Common myeloid progenitor, CD34-positive (primary cell): ENCODE measurements around the gene A4GALT.

ENCODE experiments used
- CTCF ChIA-PET: fragments of 350-600 bp; sonication (Branson Sonifier 250); formaldehyde crosslinking; loops from one replicate; lab custom pipeline; 2021; ENCODE audit warnings: antibody characterized with exemption; lab: Charles Lee
- POLR2A ChIA-PET: fragments of 350-600 bp; sonication (Branson Sonifier 250); formaldehyde crosslinking; loops from one replicate; lab custom pipeline; 2021; ENCODE audit warnings: antibody characterized with exemption; lab: Charles Lee
- DNase-seq, 3 donors: peaks; one replicate each; pipeline versions ENCODE4 v3.0.0 to v3.0.0-alpha.2; 2013
- H3K27ac ChIP-seq, 2 experiments: 1 replicate in 1 of 2; 2 replicates in 1 of 2; pipeline ENCODE4 v1.7.0; 2013; ENCODE audit warnings: inconsistent platforms in 2 of 2, low read length in 2 of 2, mild to moderate bottlenecking in 2 of 2, low read depth in 1 of 2, moderate library complexity in 1 of 2; ENCODE audit not compliant: severe bottlenecking in 2 of 2, insufficient read depth in 1 of 2, poor library complexity in 1 of 2
- H3K27me3 ChIP-seq, 5 experiments: replicated peaks in 2 of 5; 1 replicate in 3 of 5; 2 replicates in 2 of 5; pipeline versions ENCODE4 v1.6.1 to v1.7.0; 2013; ENCODE audit warnings: low read length in 4 of 5, mild to moderate bottlenecking in 2 of 5, moderate library complexity in 2 of 5, inconsistent platforms in 1 of 5; ENCODE audit not compliant: insufficient read depth in 5 of 5, control insufficient read depth in 4 of 5
- H3K36me3 ChIP-seq, 4 experiments: 1 replicate in 2 of 4; 2 replicates in 2 of 4; pipeline versions ENCODE4 v1.6.1 to v1.7.0; 2013; ENCODE audit warnings: low read length in 3 of 4, control low read depth in 1 of 4, mild to moderate bottlenecking in 1 of 4; ENCODE audit not compliant: control insufficient read depth in 4 of 4, insufficient read depth in 4 of 4
- H3K4me1 ChIP-seq, 4 experiments: 1 replicate in 3 of 4; 2 replicates in 1 of 4; pipeline versions ENCODE4 v1.6.1 to v1.7.1; 2013; ENCODE audit warnings: low read length in 3 of 4, mild to moderate bottlenecking in 3 of 4, control low read depth in 1 of 4, inconsistent platforms in 1 of 4, moderate library complexity in 1 of 4; ENCODE audit not compliant: control insufficient read depth in 4 of 4, insufficient read depth in 4 of 4; ENCODE audit errors: control extremely low read depth in 1 of 4
- H3K4me3 ChIP-seq, 7 experiments: 1 replicate in 4 of 7; 2 replicates in 3 of 7; pipeline versions ENCODE4 v1.5.1 to v1.7.0; 2013; ENCODE audit warnings: mild to moderate bottlenecking in 7 of 7, low read length in 6 of 7, moderate library complexity in 6 of 7, inconsistent platforms in 2 of 7, low read depth in 2 of 7, control low read depth in 1 of 7; ENCODE audit not compliant: insufficient read depth in 4 of 7, control insufficient read depth in 1 of 7; ENCODE audit errors: extremely low read depth in 1 of 7
- H3K9me3 ChIP-seq, 5 experiments: 1 replicate in 4 of 5; 2 replicates in 1 of 5; pipeline versions ENCODE4 v1.6.1 to v1.7.1; 2013; ENCODE audit warnings: low read length in 4 of 5, mild to moderate bottlenecking in 2 of 5, inconsistent platforms in 1 of 5, low read depth in 1 of 5, moderate library complexity in 1 of 5; ENCODE audit not compliant: control insufficient read depth in 4 of 5, insufficient read depth in 2 of 5; ENCODE audit errors: control extremely low read depth in 1 of 5
- WGBS: methylation state at CpG from one replicate; pipeline ENCODE4 v1.1.5; 2013; ENCODE audit not compliant: insufficient coverage; 5-methylcytosine and 5-hydroxymethylcytosine counted together

Gene A4GALT

GRCh38 chr22:42699976-42700352 lies 20.7 kb downstream of the A4GALT start:
- no peak overlapping the region for H3K4me3 ChIP-seq
- CTCF ChIA-PET, result no interaction called here
- POLR2A ChIA-PET, result no interaction called here
- DNase-seq, result no peak
- H3K27ac ChIP-seq, result no peak overlapping the region
- WGBS, result 86% methylated on average over 10 of the region's 12 CpGs
- H3K36me3 ChIP-seq, result no peaks in the 10 kb centered on the region
- H3K4me1 ChIP-seq, result no peaks in the 10 kb centered on the region
- no peaks in the 10 kb centered on the region for H3K27me3 ChIP-seq
- no peaks in the 10 kb centered on the region for H3K9me3 ChIP-seq

DNA sequence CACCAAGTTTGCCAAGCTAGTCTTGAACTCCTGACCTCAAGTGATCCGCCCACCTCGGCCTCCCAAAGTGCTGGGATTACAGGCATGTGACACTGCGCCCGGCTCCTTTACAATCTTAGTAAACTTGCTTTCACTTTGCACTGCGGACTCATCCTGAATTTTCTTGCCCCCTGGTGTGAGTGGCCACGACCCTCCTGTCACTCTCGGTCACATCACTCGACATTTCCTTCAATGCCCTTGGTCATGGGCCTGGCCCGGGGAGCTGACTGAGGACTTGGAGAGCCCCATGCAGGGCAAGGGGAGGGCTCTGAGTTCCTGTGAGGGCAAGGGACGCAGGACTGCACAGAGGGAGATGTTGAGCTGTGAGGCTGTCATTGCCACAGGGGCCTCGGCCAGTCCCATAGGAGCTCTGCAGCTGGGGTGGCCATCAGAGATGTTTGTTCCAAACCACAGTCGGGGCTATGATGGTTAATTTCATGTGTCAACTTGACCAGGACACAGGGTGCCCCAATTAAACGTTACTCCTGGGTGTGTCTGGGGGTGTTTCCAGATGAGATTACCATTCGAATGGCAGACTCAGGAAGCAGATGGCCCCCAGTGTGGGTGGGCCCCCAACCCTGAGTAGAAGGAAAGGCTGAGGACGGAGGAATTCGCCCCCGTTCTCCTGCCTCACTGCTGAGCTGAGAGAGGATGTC lies 21.2 kb downstream of the A4GALT start:
- ChIA-PET POLR2A (no interaction called here), CTCF (no interaction called here)
- Histone ChIP-seq H3K36me3 (no peaks in the 10 kb centered on the region), H3K27ac (no peak overlapping the region), H3K27me3 (no peaks in the 10 kb centered on the region), H3K4me1 (no peaks in the 10 kb centered on the region), H3K4me3 (no peak overlapping the region), H3K9me3 (no peaks in the 10 kb centered on the region)
- WGBS, result 74% methylated on average over 16 of the region's 17 CpGs
- no peak for DNase-seq

DNA sequence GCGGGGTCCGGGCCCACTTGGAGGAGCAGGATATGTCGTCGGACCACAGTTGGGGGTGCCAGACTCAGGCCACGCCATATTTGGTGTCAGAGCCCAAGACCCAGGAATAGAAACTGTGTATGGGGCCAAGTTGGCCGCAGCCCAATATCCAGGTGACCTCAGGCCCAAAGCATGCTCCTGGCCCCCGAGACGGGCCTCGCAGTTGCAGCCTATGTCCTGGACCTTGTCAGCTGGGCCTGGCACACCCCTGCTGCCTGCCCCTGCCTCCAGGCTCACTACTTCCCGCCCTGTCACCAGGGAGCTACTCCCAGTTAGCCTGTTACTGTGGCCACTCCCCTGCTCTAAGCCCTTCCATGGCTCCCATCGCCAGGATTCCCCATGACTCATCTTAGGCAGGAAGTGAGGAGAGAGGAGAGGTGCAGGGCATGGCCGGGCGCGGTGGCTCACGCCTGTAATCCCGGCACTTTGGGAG lies 23.1 kb downstream of the A4GALT start:
- Histone ChIP-seq H3K27ac (no peak overlapping the region), H3K27me3 (no peaks in the 10 kb centered on the region), H3K4me1 (peaks cover 0 to 2% (median 0%) of the 10 kb centered on the region in 4 experiments), H3K9me3 (no peaks in the 10 kb centered on the region), H3K36me3 (no peaks in the 10 kb centered on the region), H3K4me3 (no peak overlapping the region)
- ChIA-PET CTCF (no interaction called here), POLR2A (no interaction called here)
- WGBS, result 94% methylated on average over 12 of the region's 16 CpGs
- no peak for DNase-seq

DNA sequence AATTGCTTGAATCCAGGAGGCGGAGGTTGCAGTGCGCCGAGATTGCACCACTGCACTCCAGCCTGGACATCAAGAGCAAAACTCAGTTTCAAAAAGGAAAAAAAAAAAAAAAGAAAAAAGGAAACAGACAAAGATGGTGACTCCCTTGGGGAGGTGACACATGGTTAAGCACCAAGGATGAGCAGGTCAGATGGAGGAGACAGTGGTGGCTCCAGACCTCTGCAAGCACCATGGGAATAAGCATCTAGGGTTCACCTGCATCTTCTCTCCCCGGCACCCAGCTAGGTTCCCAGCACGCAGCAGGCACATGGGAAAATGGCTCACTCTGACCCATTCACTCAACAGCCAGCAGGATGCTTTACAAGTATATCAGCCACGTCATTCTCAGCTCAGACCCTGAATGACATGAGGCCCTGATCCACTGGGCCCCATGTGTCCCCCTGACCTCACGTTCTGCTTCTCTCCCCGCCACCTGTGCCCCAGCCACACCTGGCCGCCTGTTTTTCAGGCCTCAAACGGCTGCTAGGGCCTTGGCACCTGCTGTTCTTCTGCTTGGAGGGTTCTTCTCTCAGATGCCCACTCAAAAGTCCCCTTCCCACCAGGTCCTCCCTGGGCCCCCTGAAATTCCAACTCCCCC lies 24.2 kb downstream of the A4GALT start:
- H3K27me3 ChIP-seq, result no peaks in the 10 kb centered on the region
- POLR2A ChIA-PET, result no interaction called here
- no peak overlapping the region for H3K4me3 ChIP-seq
- DNase-seq, result no peak
- CTCF ChIA-PET, result interaction anchor here (0.5 to 1.1 kb wide), 3 partner anchors 11 to 76 kb away, joined by 3 read pairs; no protein-coding TSS in a partner anchor
- no peak overlapping the region for H3K27ac ChIP-seq
- H3K4me1 ChIP-seq, result peaks cover 0 to 5% (median 0%) of the 10 kb centered on the region in 4 experiments
- no peaks in the 10 kb centered on the region for H3K9me3 ChIP-seq
- H3K36me3 ChIP-seq, result no peaks in the 10 kb centered on the region
- WGBS, result 92% methylated on average over 10 of the region's 10 CpGs

GRCh38 chr22:42695294-42695693 lies 25.4 kb downstream of the A4GALT start:
- ChIA-PET POLR2A (no interaction called here), CTCF (no interaction called here)
- no peak for DNase-seq
- H3K9me3 ChIP-seq, result no peaks in the 10 kb centered on the region
- 97% methylated on average over 10 of the region's 10 CpGs for WGBS
- peaks cover 0 to 5% (median 0%) of the 10 kb centered on the region in 4 experiments for H3K4me1 ChIP-seq
- H3K36me3 ChIP-seq, result no peaks in the 10 kb centered on the region
- H3K27me3 ChIP-seq, result no peaks in the 10 kb centered on the region
- no peak overlapping the region for H3K4me3 ChIP-seq
- H3K27ac ChIP-seq, result no peak overlapping the region

DNA sequence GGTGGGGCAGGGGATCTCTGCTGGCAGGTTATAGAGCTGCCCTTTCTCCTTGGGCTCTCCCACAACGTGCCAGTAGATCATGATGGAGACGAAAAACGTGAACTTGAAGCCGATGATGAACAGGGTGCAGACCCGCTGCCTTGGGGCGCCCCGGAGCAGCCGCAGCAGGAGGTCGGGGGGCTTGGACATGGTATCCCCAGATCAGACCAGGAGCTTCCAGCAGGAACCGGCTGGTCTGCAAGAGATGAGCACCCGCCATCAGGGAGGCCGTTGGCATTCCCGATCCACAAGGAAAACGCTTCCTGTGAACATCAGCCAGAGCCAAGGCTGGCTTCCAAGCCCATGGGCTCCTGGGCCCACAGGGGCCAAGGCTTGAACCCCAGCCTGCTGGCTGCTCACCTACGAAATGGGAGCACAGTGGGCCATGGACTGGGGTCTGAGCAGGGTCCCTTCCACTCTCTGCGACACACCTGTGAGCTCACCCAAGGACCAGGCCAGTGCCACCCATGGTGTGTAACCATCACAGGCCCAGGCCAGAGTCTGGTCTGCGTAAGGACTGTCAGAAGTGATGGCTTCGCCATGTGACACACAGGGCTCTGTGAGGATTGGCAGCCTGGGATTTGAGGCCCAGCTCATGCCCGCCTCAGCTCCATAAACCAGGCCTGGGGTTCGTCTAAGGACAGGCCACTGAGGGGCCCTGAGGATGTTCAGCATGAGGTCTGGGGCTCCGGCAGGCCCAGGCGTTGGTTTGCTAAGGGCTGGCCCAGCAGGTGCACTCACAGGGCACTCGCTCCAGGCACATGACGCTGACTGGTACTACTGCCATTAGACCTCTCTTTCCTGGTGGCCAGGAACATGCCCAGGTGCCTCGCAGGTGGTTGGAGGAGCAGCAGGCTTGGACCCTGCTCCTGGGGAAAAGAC lies 26.6 kb downstream of the A4GALT start:
- H3K4me1 ChIP-seq, result peaks cover 0 to 5% (median 0%) of the 10 kb centered on the region in 4 experiments
- H3K36me3 ChIP-seq, result no peaks in the 10 kb centered on the region
- ChIA-PET POLR2A (no interaction called here), CTCF (no interaction called here)
- H3K27ac ChIP-seq, result no peak overlapping the region
- H3K27me3 ChIP-seq, result no peaks in the 10 kb centered on the region
- DNase-seq, result no peak
- H3K9me3 ChIP-seq, result no peaks in the 10 kb centered on the region
- H3K4me3 ChIP-seq, result no peak overlapping the region
- WGBS, result over 99% methylated on average over 23 of the region's 25 CpGs
